ENCODE measurements around the gene FER.
"Not testable (repeated sequence)": the region's sequence is repeated elsewhere in the genome, so short reads cannot be mapped to it uniquely, and the experiment has no call there.

Gene FER

GRCh38 chr5:109168151-109168550 lies 420.5 kb downstream of the FER start:
- H3K36me3 Mint-ChIP-seq (ENCODE audit: insufficient read depth), result no peaks in the 10 kb centered on the region
- no peaks in the 10 kb centered on the region for H3K27me3 Mint-ChIP-seq
- H3K4me3 Mint-ChIP-seq, result no peak overlapping the region
- H3K27ac Mint-ChIP-seq, result peak overlapping the region in 1 of 2 donors; percentile 32
- H3K4me1 Mint-ChIP-seq (ENCODE audit: low read depth in 2 of 2), result peaks cover 0 to 3% of the 10 kb centered on the region in 2 donors
- H3K9me3 Mint-ChIP-seq, result no peaks in the 10 kb centered on the region
- DNase-seq (no peak), ATAC-seq (replicated peaks) (no peak)

GRCh38 chr5:109170629-109171350 lies 423.1 kb downstream of the FER start:
- Mint-ChIP-seq H3K9me3 (no peaks in the 10 kb centered on the region), H3K27ac (no peak overlapping the region), H3K4me1 (ENCODE audit: low read depth in 2 of 2) (no peaks in the 10 kb centered on the region), H3K36me3 (ENCODE audit: insufficient read depth) (no peaks in the 10 kb centered on the region), H3K4me3 (no peak overlapping the region), H3K27me3 (no peaks in the 10 kb centered on the region)
- ATAC-seq (replicated peaks) (no peak), DNase-seq (no peak)

- not testable (repeated sequence) for H3K27me3 Mint-ChIP-seq; H3K36me3 Mint-ChIP-seq (ENCODE audit: insufficient read depth); H3K4me3 Mint-ChIP-seq; H3K27ac Mint-ChIP-seq; ATAC-seq (replicated peaks); H3K9me3 Mint-ChIP-seq; DNase-seq; H3K4me1 Mint-ChIP-seq (ENCODE audit: low read depth in 2 of 2)
These were observed 423.9 kb downstream of the FER start for GRCh38 chr5:109171437-109172073.

GRCh38 chr5:109173036-109173794 lies 425.5 kb downstream of the FER start:
- no peaks in the 10 kb centered on the region for H3K9me3 Mint-ChIP-seq
- no peak for ATAC-seq (replicated peaks)

DNA sequence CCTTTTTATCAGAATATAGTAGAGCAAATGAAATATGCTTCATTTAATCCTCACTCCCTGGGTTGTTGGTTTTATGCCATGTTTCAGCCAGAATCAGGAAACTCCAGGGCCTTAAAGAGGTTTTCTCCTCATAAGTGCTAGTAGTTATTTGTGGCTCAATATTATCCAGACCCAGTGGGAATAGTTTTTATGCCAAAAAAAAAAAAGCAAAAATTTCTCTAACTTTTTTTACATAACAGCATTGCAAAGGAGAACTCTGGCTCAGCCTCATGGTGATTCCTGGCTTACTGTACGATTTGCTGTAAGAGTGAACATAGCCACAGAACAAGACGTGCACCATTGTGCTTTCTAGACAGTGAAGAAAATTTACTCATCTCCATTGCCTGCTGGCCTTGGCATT lies 429.5 kb downstream of the FER start:
- H3K4me3 Mint-ChIP-seq, result no peak overlapping the region
- no peak for ATAC-seq (replicated peaks)
- H3K27ac Mint-ChIP-seq, result no peak overlapping the region
- DNase-seq, result no peak
- H3K9me3 Mint-ChIP-seq, result no peaks in the 10 kb centered on the region
- no peaks in the 10 kb centered on the region for H3K27me3 Mint-ChIP-seq
- no peaks in the 10 kb centered on the region for H3K4me1 Mint-ChIP-seq (ENCODE audit: low read depth in 2 of 2)
- no peaks in the 10 kb centered on the region for H3K36me3 Mint-ChIP-seq (ENCODE audit: insufficient read depth)

More at GRCh38 chr5:109173036-109173794, 425.5 kb downstream of the FER start:
- H3K36me3 Mint-ChIP-seq (ENCODE audit: insufficient read depth), result no peaks in the 10 kb centered on the region
- no peaks in the 10 kb centered on the region for H3K27me3 Mint-ChIP-seq
- no peak for DNase-seq
- no peak overlapping the region for H3K27ac Mint-ChIP-seq
- H3K4me3 Mint-ChIP-seq, result no peak overlapping the region
- no peaks in the 10 kb centered on the region for H3K4me1 Mint-ChIP-seq (ENCODE audit: low read depth in 2 of 2)

DNA sequence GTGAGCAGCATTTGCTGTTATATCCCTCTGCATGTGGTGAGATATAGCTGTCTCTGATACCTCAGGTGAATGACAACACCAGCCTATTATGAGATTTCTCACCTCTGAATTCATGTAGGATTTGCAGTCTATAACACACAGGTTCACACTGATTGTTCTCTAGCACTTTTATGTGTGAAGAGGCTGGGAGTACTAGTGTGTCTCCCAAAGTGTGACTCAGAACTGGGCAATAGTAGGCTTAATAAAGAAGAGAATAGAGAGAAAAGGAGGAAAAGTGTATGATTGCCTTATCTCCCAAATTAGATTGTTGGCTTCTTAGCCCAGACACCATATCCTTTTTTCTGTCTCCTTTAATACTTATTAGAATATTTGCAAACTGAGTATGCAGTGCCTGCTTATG lies 430.1 kb downstream of the FER start:
- Mint-ChIP-seq H3K4me3 (no peak overlapping the region), H3K27me3 (no peaks in the 10 kb centered on the region), H3K27ac (no peak overlapping the region), H3K9me3 (no peaks in the 10 kb centered on the region), H3K4me1 (ENCODE audit: low read depth in 2 of 2) (no peaks in the 10 kb centered on the region), H3K36me3 (ENCODE audit: insufficient read depth) (no peaks in the 10 kb centered on the region)
- DNase-seq (no peak), ATAC-seq (replicated peaks) (no peak)

GRCh38 chr5:109180668-109181067 lies 433.0 kb downstream of the FER start:
- no peak overlapping the region for H3K27ac Mint-ChIP-seq
- H3K4me3 Mint-ChIP-seq, result no peak overlapping the region
- no peaks in the 10 kb centered on the region for H3K27me3 Mint-ChIP-seq
- no peak for DNase-seq
- no peaks in the 10 kb centered on the region for H3K4me1 Mint-ChIP-seq (ENCODE audit: low read depth in 2 of 2)
- ATAC-seq (replicated peaks), result no peak
- no peaks in the 10 kb centered on the region for H3K9me3 Mint-ChIP-seq
- no peaks in the 10 kb centered on the region for H3K36me3 Mint-ChIP-seq (ENCODE audit: insufficient read depth)

DNA sequence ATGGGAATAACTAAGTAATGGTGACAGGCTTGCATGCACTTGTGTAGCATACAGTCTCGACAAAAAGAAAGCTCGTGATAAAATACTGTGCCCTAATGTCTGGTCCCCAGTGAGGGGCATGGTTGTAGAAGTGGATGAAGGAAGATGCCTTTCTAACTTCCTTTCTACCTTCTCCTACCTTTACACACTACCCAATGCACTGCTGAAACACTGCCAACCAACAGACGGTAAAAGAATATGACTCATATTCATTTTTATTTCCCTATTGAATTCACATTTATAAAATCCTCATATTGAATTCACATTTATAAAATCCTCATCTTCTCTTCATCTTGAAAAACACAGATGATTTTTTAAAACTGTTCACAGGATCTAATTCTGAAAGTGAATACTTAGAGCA lies 439.1 kb downstream of the FER start:
- H3K4me3 Mint-ChIP-seq, result no peak overlapping the region
- no peaks in the 10 kb centered on the region for H3K27me3 Mint-ChIP-seq
- H3K9me3 Mint-ChIP-seq, result no peaks in the 10 kb centered on the region
- peaks cover 1 to 4% of the 10 kb centered on the region in 2 donors for H3K4me1 Mint-ChIP-seq (ENCODE audit: low read depth in 2 of 2)
- no peaks in the 10 kb centered on the region for H3K36me3 Mint-ChIP-seq (ENCODE audit: insufficient read depth)
- DNase-seq (no peak), ATAC-seq (replicated peaks) (no peak)
- no peak overlapping the region for H3K27ac Mint-ChIP-seq

DNA sequence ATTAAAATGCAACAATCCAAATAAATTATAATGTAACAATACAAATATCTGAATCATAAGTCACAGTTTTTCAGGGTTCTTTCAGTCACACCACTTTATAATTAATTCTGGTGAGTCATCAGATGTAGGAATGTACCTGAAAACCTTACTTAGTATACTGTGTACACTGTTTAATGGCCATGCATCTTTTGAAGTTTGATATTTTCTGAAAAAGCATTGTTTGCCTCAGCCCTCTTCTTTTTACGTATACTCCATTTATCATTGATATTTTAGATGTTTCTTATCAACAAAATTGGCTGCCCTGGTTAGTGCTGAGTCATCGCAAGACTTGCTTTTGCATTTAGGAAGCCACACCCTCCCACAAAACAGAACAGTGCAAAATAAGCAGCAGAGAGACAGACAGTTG lies 443.5 kb downstream of the FER start:
- Mint-ChIP-seq H3K4me3 (no peak overlapping the region), H3K36me3 (ENCODE audit: insufficient read depth) (no peaks in the 10 kb centered on the region), H3K9me3 (no peaks in the 10 kb centered on the region), H3K27ac (peak overlapping the region in 1 of 2 donors; percentile 20), H3K27me3 (no peaks in the 10 kb centered on the region), H3K4me1 (ENCODE audit: low read depth in 2 of 2) (peaks cover 1 to 4% of the 10 kb centered on the region in 2 donors)
- DNase-seq (no peak), ATAC-seq (replicated peaks) (no peak)

DNA sequence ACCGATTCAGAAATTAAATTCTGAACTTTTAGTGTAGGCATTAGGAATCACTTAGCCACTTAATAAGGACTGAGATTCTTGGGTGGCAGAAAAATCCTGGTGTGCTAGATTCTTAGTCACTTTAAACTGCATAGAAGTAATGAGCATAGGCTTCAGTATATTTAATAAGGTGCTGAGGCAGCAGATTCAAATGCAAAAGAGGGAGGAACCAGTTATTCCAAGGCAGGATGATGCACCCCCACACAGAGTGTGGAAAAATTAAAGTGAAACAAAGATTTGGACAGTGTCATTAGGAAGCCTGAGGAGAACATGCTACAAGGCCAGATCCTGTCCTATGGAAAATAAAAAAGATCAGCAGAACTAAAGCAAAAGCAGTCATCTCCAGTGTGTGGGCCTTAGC lies 444.3 kb downstream of the FER start:
- Mint-ChIP-seq H3K4me1 (ENCODE audit: low read depth in 2 of 2) (peaks cover 1 to 4% of the 10 kb centered on the region in 2 donors), H3K27me3 (no peaks in the 10 kb centered on the region), H3K9me3 (no peaks in the 10 kb centered on the region), H3K4me3 (no peak overlapping the region), H3K36me3 (ENCODE audit: insufficient read depth) (no peaks in the 10 kb centered on the region), H3K27ac (no peak overlapping the region)
- ATAC-seq (replicated peaks), result no peak
- DNase-seq, result no peak

DNA sequence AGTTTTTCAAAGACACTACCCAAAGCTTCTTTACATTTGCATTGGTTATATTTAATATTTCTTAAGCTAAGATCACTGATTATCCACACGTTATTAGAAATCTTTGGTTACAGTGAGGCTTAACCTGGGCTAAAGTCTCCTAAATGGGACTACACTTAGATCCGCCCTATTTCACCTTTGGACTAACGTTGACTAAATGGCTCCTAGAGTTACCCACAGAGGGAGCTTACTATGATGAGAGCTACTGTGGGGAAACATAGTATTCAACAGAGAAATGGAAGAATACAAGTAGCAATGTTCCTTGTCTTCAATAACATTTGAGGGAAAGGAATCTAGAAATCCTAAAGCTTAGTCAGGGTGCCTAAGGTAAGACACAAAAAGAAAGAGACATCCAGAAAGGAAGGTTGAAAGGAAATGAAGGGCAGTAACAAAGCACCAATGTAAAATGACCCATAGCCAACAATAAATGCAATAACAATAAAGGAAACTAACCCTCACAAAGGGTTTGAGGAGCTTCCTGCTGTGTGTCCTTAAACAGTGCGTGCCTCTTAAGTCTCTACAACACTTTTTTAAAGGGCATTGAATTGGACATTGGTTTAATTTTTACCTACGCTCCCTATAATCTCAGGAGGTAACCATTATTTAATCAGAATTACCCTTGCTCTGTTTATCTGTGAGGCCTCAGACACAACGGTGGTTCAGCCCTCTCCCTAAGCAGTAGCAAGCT lies 445.0 kb downstream of the FER start:
- no peak overlapping the region for H3K27ac Mint-ChIP-seq
- no peaks in the 10 kb centered on the region for H3K36me3 Mint-ChIP-seq (ENCODE audit: insufficient read depth)
- DNase-seq (no peak), ATAC-seq (replicated peaks) (no peak)
- no peak overlapping the region for H3K4me3 Mint-ChIP-seq
- H3K4me1 Mint-ChIP-seq (ENCODE audit: low read depth in 2 of 2), result peaks cover 1 to 4% of the 10 kb centered on the region in 2 donors
- H3K9me3 Mint-ChIP-seq, result no peaks in the 10 kb centered on the region
- H3K27me3 Mint-ChIP-seq, result no peaks in the 10 kb centered on the region

DNA sequence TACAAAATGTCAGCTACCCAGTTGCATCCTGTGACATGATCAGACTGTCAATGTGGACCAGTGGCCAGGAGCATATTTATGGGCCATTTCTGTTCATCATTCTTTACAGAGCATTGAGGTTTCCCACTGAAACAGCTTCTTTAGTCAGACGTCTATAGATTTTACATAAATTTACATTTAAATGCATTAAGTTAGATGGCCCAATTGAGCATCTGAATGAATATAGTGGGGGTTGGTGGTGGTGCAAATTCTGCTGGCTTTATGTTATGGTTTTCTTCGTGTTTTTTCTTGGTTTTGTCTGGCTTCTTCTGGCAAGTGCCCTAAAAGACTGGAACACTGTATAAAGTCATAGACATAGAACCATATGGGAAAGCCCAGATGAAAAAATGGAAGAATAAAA lies 448.0 kb downstream of the FER start:
- H3K27ac Mint-ChIP-seq, result no peak overlapping the region

DNA sequence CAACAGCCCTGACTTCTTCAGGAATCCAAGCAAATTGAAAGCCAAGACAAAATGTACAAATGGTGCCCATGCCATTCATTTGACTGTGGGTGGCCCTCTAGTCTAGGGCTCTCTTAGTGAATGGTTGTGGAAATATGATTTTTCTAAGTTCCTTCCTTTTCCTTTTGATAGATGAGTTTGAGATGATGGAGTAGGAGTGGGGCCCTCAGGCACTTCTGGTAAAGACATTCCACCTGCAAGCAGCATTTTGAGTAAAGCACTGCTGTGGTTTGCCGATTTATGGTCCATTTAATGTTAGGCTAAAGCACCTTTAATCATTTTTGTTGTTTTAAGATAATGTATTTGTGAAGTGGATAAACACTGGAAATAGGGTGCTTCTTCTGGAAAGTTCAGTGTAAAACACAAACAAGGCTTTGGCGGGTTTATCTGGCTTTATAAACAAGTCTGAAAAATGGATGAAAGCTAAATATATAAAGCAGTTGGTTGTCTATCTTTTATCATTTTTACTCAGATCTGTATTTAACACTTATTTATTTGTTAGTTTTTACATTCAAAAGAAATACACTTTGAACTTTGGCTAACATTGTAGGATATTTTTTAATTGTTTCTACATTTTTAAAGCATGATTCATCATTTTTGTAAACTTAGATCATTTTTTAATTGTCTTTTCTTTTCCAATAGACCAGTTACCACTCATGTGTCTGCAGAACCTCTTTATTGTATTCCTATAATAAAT lies 448.6 kb downstream of the FER start:
- Mint-ChIP-seq H3K4me3 (no peak overlapping the region), H3K9me3 (no peaks in the 10 kb centered on the region), H3K4me1 (ENCODE audit: low read depth in 2 of 2) (peaks cover 1 to 2% of the 10 kb centered on the region in 2 donors), H3K27me3 (no peaks in the 10 kb centered on the region), H3K27ac (no peak overlapping the region), H3K36me3 (ENCODE audit: insufficient read depth) (no peaks in the 10 kb centered on the region)
- DNase-seq, result no peak
- ATAC-seq (replicated peaks), result no peak

More for the DNA sequence above, 448.0 kb downstream of the FER start:
- Mint-ChIP-seq H3K4me3 (no peak overlapping the region), H3K27me3 (no peaks in the 10 kb centered on the region), H3K36me3 (ENCODE audit: insufficient read depth) (no peaks in the 10 kb centered on the region), H3K4me1 (ENCODE audit: low read depth in 2 of 2) (peaks cover 1 to 4% of the 10 kb centered on the region in 2 donors), H3K9me3 (no peaks in the 10 kb centered on the region)
- DNase-seq (no peak), ATAC-seq (replicated peaks) (no peak)

All from effector memory CD8-positive, alpha-beta T cell (primary cell).